Measurements from ENCODE around the gene TMEM259.

- no peak for TF ChIP-seq CTCF (IDR thresholded peaks at IDR 0.05)
- TF ChIP-seq POLR2A (IDR thresholded peaks at IDR 0.05): no peak
Measured at GRCh38 chr19:1009981-1010538, 10.9 kb downstream of the TMEM259 start.

Data from esophagus squamous epithelium (tissue), 4 donors.